Gastrocnemius medialis (tissue), 4 donors: ENCODE data around the gene EDC3. TPM values are rescaled to one million over a fixed set of nuclear protein-coding genes. Genes with fewer than 3 reads are reported as not detected.

Experiments used
- ATAC-seq, 2 donors: fragments of 150-250 bp; one replicate each; pipeline ENCODE4 v1.9.1; 2016
- DNase-seq, 2 donors: peaks; one replicate each; pipeline ENCODE4 v3.0.0-alpha.2; 2019
- H3K27ac ChIP-seq, 4 donors: fragments of 200-600 bp; sonication (generic); 1 replicate in 1 of 4; 2 replicates in 3 of 4; pipeline ENCODE4 v1.5.1; 2016 to 2018; ENCODE audit warnings: mild to moderate bottlenecking in 2 of 4, moderate library complexity in 1 of 4
- H3K27me3 ChIP-seq, 3 donors: fragments of 200-600 bp; sonication (generic) in 2 of 3; 1 replicate in 1 of 3; 2 replicates in 2 of 3; pipeline versions ENCODE4 v1.5.1 to v1.6.0; 2016 to 2019; ENCODE audit warnings: mild to moderate bottlenecking in 1 of 3, moderate library complexity in 1 of 3
- H3K36me3 ChIP-seq, 2 donors: fragments of 200-600 bp; sonication (generic) in 1 of 2; one replicate each; pipeline ENCODE4 v1.5.1; 2017 to 2018
- H3K4me1 ChIP-seq, 2 donors: fragments of 200-600 bp; sonication (generic) in 1 of 2; one replicate each; pipeline ENCODE4 v1.5.1; 2016 to 2017; ENCODE audit warnings: mild to moderate bottlenecking in 2 of 2
- H3K4me3 ChIP-seq, 4 donors: fragments of 200-600 bp; sonication (generic) in 3 of 4; 1 replicate in 1 of 4; 2 replicates in 3 of 4; pipeline ENCODE4 v1.5.1; 2016 to 2019; ENCODE audit warnings: mild to moderate bottlenecking in 2 of 4
- H3K9me3 ChIP-seq, 3 donors: fragments of 200-600 bp; sonication (generic) in 2 of 3; 1 replicate in 1 of 3; 2 replicates in 2 of 3; pipeline ENCODE4 v1.5.1; 2016 to 2019
- POLR2A ChIP-seq, 2 donors: fragments of 450-650 bp; IDR thresholded peaks; one replicate each; pipeline ENCODE4 v1.6.1; 2017; ENCODE audit warnings: antibody characterized with exemption in 2 of 2, mild to moderate bottlenecking in 2 of 2, moderate library complexity in 2 of 2
- in situ Hi-C, 4 donors: fragments of 200-750 bp; cut with MboI; loops; one replicate each; pipeline versions ENCODE4 v1.15.0 to v1.8.0; 2017; ENCODE audit warnings: low sequenced_read_pairs in 4 of 4
- intact Hi-C: fragments of 100-400 bp; cut with DNase I; formaldehyde crosslinking; loops from one replicate; pipeline ENCODE4 v1.15.1; 2023; ENCODE audit warnings: low total_unique reads
- total RNA-seq, 4 donors: library from RNA; depleted of rRNA; stranded (reverse); fragments of >200 nt; gene quantifications; one replicate each; pipeline versions ENCODE4 v1.1.0 to v1.2.3, GENCODE V29; 2016
- TF ChIP-seq, protein P1 (sequence below), 5 experiments: fragments of 450-650 bp in 3 of 5; fragments of 200-600 bp in 2 of 5; sonication (generic) in 2 of 5; IDR thresholded peaks in 4 of 5; conservative IDR thresholded peaks in 1 of 5; 1 replicate in 4 of 5; 2 replicates in 1 of 5; pipeline ENCODE4 v1.5.1; 2016 to 2019; ENCODE audit warnings: antibody characterized with exemption in 5 of 5, mild to moderate bottlenecking in 3 of 5, moderate library complexity in 3 of 5

The EDC3 gene
- total RNA-seq, 4 donors from 2014 or later = 7.9 to 19.4 (median 11.6) TPM

DNA sequence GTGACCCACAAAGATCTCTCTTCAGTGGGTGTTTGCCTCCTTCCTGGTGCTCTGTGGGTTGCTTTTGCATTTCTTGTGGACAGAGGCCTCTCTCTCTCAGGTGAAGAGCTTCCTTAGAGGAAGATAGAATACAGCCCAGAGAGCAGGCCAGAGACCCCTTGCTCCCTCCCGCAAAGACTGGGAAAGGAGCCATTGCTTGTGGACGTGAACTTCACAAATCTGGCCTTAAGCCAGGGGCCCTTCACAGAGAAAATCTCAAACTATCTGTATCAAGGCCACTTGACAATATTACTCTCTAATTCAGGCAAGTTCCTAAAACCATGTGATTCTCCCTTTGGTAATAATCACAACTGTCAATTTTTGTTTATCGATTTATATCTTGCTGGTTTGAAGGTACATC is 110.6 kb downstream of the EDC3 start:
- H3K27ac ChIP-seq = no peak overlapping the region
- no peaks in the 10 kb centered on the region for H3K27me3 ChIP-seq
- TF ChIP-seq, protein P1, sequence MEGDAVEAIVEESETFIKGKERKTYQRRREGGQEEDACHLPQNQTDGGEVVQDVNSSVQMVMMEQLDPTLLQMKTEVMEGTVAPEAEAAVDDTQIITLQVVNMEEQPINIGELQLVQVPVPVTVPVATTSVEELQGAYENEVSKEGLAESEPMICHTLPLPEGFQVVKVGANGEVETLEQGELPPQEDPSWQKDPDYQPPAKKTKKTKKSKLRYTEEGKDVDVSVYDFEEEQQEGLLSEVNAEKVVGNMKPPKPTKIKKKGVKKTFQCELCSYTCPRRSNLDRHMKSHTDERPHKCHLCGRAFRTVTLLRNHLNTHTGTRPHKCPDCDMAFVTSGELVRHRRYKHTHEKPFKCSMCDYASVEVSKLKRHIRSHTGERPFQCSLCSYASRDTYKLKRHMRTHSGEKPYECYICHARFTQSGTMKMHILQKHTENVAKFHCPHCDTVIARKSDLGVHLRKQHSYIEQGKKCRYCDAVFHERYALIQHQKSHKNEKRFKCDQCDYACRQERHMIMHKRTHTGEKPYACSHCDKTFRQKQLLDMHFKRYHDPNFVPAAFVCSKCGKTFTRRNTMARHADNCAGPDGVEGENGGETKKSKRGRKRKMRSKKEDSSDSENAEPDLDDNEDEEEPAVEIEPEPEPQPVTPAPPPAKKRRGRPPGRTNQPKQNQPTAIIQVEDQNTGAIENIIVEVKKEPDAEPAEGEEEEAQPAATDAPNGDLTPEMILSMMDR (IDR thresholded peaks at IDR 0.05 in 4 of 5, conservative IDR thresholded peaks at IDR 0.05 in 1 of 5) = no peak
- TF ChIP-seq POLR2A (IDR thresholded peaks at IDR 0.05) = no peak
- no peaks in the 10 kb centered on the region for H3K9me3 ChIP-seq
- in situ Hi-C loops = no loop called here
- ATAC-seq (no peak), DNase-seq (no peak)
- H3K36me3 ChIP-seq = no peaks in the 10 kb centered on the region
- H3K4me1 ChIP-seq = peaks cover 0 to 3% of the 10 kb centered on the region in 2 donors
- intact Hi-C loops = no loop called here
- H3K4me3 ChIP-seq = no peak overlapping the region

DNA sequence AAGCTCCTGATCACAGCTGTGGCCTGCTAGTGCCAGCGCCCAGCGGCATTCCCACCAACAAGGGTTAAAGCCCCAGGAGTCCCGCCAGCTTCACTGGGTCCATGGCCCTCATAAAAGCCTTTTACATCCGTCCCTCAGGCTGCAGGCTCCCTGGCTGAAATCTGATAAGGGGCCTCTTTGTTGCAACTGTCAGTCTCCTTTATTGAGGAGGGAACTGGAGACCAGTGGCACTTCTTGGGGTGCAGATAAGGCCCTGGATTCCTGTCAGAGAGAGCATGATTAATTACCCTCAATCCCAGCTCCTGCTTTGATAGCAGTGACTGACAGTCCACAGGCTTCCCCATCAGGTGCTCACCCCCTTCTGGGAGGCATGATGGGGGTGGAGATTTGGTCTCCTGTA is 111.0 kb downstream of the EDC3 start:
- H3K27ac ChIP-seq = no peak overlapping the region
- in situ Hi-C loops (no loop called here), intact Hi-C loops (no loop called here)
- no peaks in the 10 kb centered on the region for H3K27me3 ChIP-seq
- H3K4me3 ChIP-seq = no peak overlapping the region
- TF ChIP-seq POLR2A (IDR thresholded peaks at IDR 0.05) = no peak
- TF ChIP-seq, protein P1 (IDR thresholded peaks at IDR 0.05 in 4 of 5, conservative IDR thresholded peaks at IDR 0.05 in 1 of 5) = no peak
- peaks cover 0 to 3% of the 10 kb centered on the region in 2 donors for H3K4me1 ChIP-seq
- ATAC-seq = no peak
- H3K36me3 ChIP-seq = no peaks in the 10 kb centered on the region
- no peak for DNase-seq
- H3K9me3 ChIP-seq = no peaks in the 10 kb centered on the region

DNA sequence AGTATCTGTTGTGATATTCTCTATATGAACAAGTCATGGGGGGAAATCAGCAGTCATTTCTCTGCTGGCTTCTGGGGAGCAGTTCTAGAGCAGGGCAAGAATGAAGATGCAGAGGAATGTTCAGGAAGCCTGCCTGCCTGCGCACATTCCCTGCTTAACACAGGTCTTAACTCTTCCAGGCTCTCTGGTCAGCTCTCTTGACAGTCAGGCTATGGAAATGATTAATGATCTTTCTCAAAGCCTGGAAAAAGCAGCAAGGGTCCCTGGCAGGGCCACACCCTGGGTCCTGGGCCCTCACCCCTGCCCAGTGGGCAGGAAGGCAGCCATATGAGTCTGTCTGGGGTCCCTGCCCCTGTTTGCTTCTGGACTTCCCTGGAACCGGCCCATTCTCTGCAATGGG is 111.6 kb downstream of the EDC3 start:
- in situ Hi-C loops = no loop called here

More for the DNA sequence above, 111.6 kb downstream of the EDC3 start:
- DNase-seq (no peak), ATAC-seq (no peak)
- Histone ChIP-seq H3K27ac (no peak overlapping the region), H3K27me3 (no peaks in the 10 kb centered on the region), H3K9me3 (no peaks in the 10 kb centered on the region), H3K36me3 (no peaks in the 10 kb centered on the region), H3K4me3 (no peak overlapping the region), H3K4me1 (peaks cover 0 to 3% of the 10 kb centered on the region in 2 donors)
- no peak for TF ChIP-seq POLR2A (IDR thresholded peaks at IDR 0.05)
- TF ChIP-seq, protein P1 (IDR thresholded peaks at IDR 0.05 in 4 of 5, conservative IDR thresholded peaks at IDR 0.05 in 1 of 5) = no peak
- intact Hi-C loops = no loop called here

Other genes starting within 250 kb of the EDC3 start
- 100 to 1,000 TPM in 1 of 4 donors, 10 to 100 TPM in 3; 66.4 to 139 (median 83.2) TPM for gene UBL7, start 234.9 kb downstream of the EDC3 start, total RNA-seq
- 1 to 10 TPM; 1.8 to 6.7 (median 4.6) TPM for gene ARID3B, start 154.8 kb downstream of the EDC3 start, total RNA-seq
- 100 to 1,000 TPM in 2 of 4 donors, 10 to 100 TPM in 2; 45.4 to 152 (median 105) TPM for gene CLK3, start 80.2 kb downstream of the EDC3 start, total RNA-seq
- 1 to 10 TPM in 2 of 4 donors, under 1 TPM in 2; 0.41 to 3.0 (median 1.6) TPM for gene CYP1A1, start 29.5 kb upstream of the EDC3 start, total RNA-seq
- gene CYP1A2, start 52.8 kb upstream of the EDC3 start, total RNA-seq = not detected
- gene CSK, start 86.1 kb upstream of the EDC3 start, total RNA-seq = 10 to 100 TPM in 2 of 4 donors, 1 to 10 TPM in 2; 6.4 to 11.7 (median 10.8) TPM
- not detected for gene LMAN1L, start 116.8 kb upstream of the EDC3 start, total RNA-seq
- not detected for gene CPLX3, start 130.6 kb upstream of the EDC3 start, total RNA-seq
- 10 to 100 TPM; 39.0 to 56.5 (median 48.1) TPM for gene ULK3, start 147.1 kb upstream of the EDC3 start, total RNA-seq
- 100 to 1,000 TPM in 1 of 4 donors, 10 to 100 TPM in 3; 46.3 to 122 (median 74.3) TPM for gene SCAMP2, start 177.3 kb upstream of the EDC3 start, total RNA-seq
- gene MPI, start 194.0 kb upstream of the EDC3 start, total RNA-seq = 100 to 1,000 TPM in 2 of 4 donors, 10 to 100 TPM in 2; 66.7 to 129 (median 98.5) TPM
- gene FAM219B, start 210.8 kb upstream of the EDC3 start, total RNA-seq = 10 to 100 TPM; 28.2 to 32.9 (median 31.2) TPM
- 100 to 1,000 TPM; 425 to 558 (median 512) TPM for gene COX5A, start 242.0 kb upstream of the EDC3 start, total RNA-seq